NCI-H2029 (cell line): ENCODE results near the gene EPHB1.
"Not testable (repeated sequence)": the region's sequence is repeated elsewhere in the genome, so short reads cannot be mapped to it uniquely, and the experiment has no call there.

Experiments used
- DNase-seq: peaks from one replicate; lab custom pipeline; 2025; lab: John Stamatoyannopoulos, UW

Gene EPHB1

GRCh38 chr3:134777341-134777740 lies 17.7 kb upstream of the EPHB1 start:
- no peak for DNase-seq

GRCh38 chr3:134788283-134788682 lies 6.8 kb upstream of the EPHB1 start:
- DNase-seq: not testable (repeated sequence)

- DNase-seq: no peak
Measured at GRCh38 chr3:134790065-134790464, 5.0 kb upstream of the EPHB1 start.

GRCh38 chr3:134791992-134792391 lies 3.1 kb upstream of the EPHB1 start:
- no peak for DNase-seq

GRCh38 chr3:134792700-134793099 lies 2.4 kb upstream of the EPHB1 start:
- DNase-seq: no peak

GRCh38 chr3:134793562-134793961 lies 1.5 kb upstream of the EPHB1 start:
- no peak for DNase-seq

GRCh38 chr3:134794323-134794722 lies 737 bp upstream of the EPHB1 start:
- DNase-seq: no peak

- DNase-seq: no peak
Measured at GRCh38 chr3:134795746-134796280, 753 bp downstream of the EPHB1 start.

GRCh38 chr3:134796281-134797056 lies 1.4 kb downstream of the EPHB1 start:
- no peak for DNase-seq

- no peak for DNase-seq
Measured at GRCh38 chr3:134797057-134797740, 2.1 kb downstream of the EPHB1 start.

- no peak for DNase-seq
Measured at GRCh38 chr3:134797741-134798451, 2.8 kb downstream of the EPHB1 start.

- no peak for DNase-seq
Measured at GRCh38 chr3:134798681-134799311, 3.7 kb downstream of the EPHB1 start.

GRCh38 chr3:134799393-134799792 lies 4.3 kb downstream of the EPHB1 start:
- no peak for DNase-seq

- no peak for DNase-seq
Measured at GRCh38 chr3:134801204-134801958, 6.3 kb downstream of the EPHB1 start.

GRCh38 chr3:134802428-134803050 lies 7.5 kb downstream of the EPHB1 start:
- no peak for DNase-seq

GRCh38 chr3:134803051-134803505 lies 8.0 kb downstream of the EPHB1 start:
- no peak for DNase-seq

- DNase-seq: no peak
Measured at GRCh38 chr3:134803652-134804051, 8.6 kb downstream of the EPHB1 start.

GRCh38 chr3:134804508-134805480 lies 9.7 kb downstream of the EPHB1 start:
- no peak for DNase-seq

GRCh38 chr3:134807189-134807588 lies 12.1 kb downstream of the EPHB1 start:
- DNase-seq: no peak

- DNase-seq: no peak
Measured at GRCh38 chr3:134808835-134809234, 13.8 kb downstream of the EPHB1 start.
